NCI-H1417 (cell line): Measurements from ENCODE around the gene EGFR.

Experiments
- DNase-seq, 3 experiments: peaks; one replicate each; lab custom pipeline; 2025; lab: John Stamatoyannopoulos, UW

EGFR gene

GRCh38 chr7:55018361-55019190 is at the start of gene EGFR:
Gene EGFR (plus strand): TSS chr7:55019017. CDS start chr7:55019278, 261 bp downstream.
- peak in 1 of 3 experiments; percentile 3 for DNase-seq

GRCh38 chr7:54969208-54969967 is 49.4 kb upstream of the EGFR start:
- DNase-seq: no peak

GRCh38 chr7:54972733-54973294 is 46.0 kb upstream of the EGFR start:
- no peak for DNase-seq

GRCh38 chr7:54978364-54979116 is 40.3 kb upstream of the EGFR start:
- no peak for DNase-seq

GRCh38 chr7:54980521-54980920 is 38.3 kb upstream of the EGFR start:
- no peak for DNase-seq

- DNase-seq: no peak
Measured at GRCh38 chr7:54981913-54982312, 36.9 kb upstream of the EGFR start.

GRCh38 chr7:54985426-54986330 is 33.1 kb upstream of the EGFR start:
- no peak for DNase-seq

GRCh38 chr7:54986716-54987115 is 32.1 kb upstream of the EGFR start:
- DNase-seq: no peak

GRCh38 chr7:54987772-54988171 is 31.0 kb upstream of the EGFR start:
- DNase-seq: no peak

GRCh38 chr7:54988516-54988915 is 30.3 kb upstream of the EGFR start:
- DNase-seq: no peak

- no peak for DNase-seq
Measured at GRCh38 chr7:54989453-54990225, 29.2 kb upstream of the EGFR start.

- DNase-seq: no peak
Measured at GRCh38 chr7:54991341-54991740, 27.5 kb upstream of the EGFR start.

- DNase-seq: no peak
Measured at GRCh38 chr7:54992871-54993475, 25.8 kb upstream of the EGFR start.

GRCh38 chr7:54995166-54995565 is 23.7 kb upstream of the EGFR start:
- no peak for DNase-seq

GRCh38 chr7:54995610-54996363 is 23.0 kb upstream of the EGFR start:
- no peak for DNase-seq

- DNase-seq: no peak
Measured at GRCh38 chr7:54996391-54996790, 22.4 kb upstream of the EGFR start.

- DNase-seq: no peak
Measured at GRCh38 chr7:55004579-55004978, 14.2 kb upstream of the EGFR start.

- DNase-seq: no peak
Measured at GRCh38 chr7:55005241-55005851, 13.5 kb upstream of the EGFR start.

- no peak for DNase-seq
Measured at GRCh38 chr7:55006499-55006898, 12.3 kb upstream of the EGFR start.
